ENCODE data around the gene CACNB2.

GRCh38 chr10:18157881-18158280 lies 17.7 kb downstream of the CACNB2 start:
- TF ChIP-seq POLR2A (IDR thresholded peaks at IDR 0.05; ENCODE audit: low read depth, low read length): no peak
- TF ChIP-seq POLR2AphosphoS5 (IDR thresholded peaks at IDR 0.05; ENCODE audit: low read depth, low read length): no peak
- TF ChIP-seq TAF1 (IDR thresholded peaks at IDR 0.05; ENCODE audit: low read depth, low read length): no peak
- TF ChIP-seq SPI1 (IDR thresholded peaks at IDR 0.05; ENCODE audit: low read depth, low read length): no peak
- TF ChIP-seq POU2F2 (IDR thresholded peaks at IDR 0.05; ENCODE audit: low read depth, low read length): no peak
- no peak for TF ChIP-seq PAX5 (IDR thresholded peaks at IDR 0.05; ENCODE audit: insufficient read depth, low read length, severe bottlenecking)
